Keratinocyte (primary cell): ENCODE results near the gene FANCI. TPM values are rescaled to one million over a fixed set of nuclear protein-coding genes. Genes with fewer than 3 reads are reported as not detected.

Source experiments
- DNase-seq: peaks from one replicate; pipeline ENCODE4 v3.0.0-alpha.2; 2011; ENCODE audit warnings: low read depth, missing footprints, low spot score
- FAIRE-seq: peaks from 2 replicates; lab custom pipeline; 2011; peaks lifted over from hg19 to GRCh38; lab: Jason Lieb, UNC
- H2AFZ ChIP-seq: 2 replicates; pipeline ENCODE4 v1.6.0; 2012; ENCODE audit warnings: low read length, control low read depth, inconsistent platforms; ENCODE audit not compliant: control insufficient read depth
- H3K27ac ChIP-seq: 2 replicates; pipeline ENCODE4 v1.5.1; 2011; ENCODE audit warnings: low read length; ENCODE audit not compliant: control insufficient read depth, insufficient read depth
- H3K27me3 ChIP-seq: 3 replicates; pipeline ENCODE4 v1.6.0; 2011; ENCODE audit warnings: low read length; ENCODE audit not compliant: control insufficient read depth, insufficient read depth; ENCODE audit errors: extremely low read depth
- H3K36me3 ChIP-seq, 2 experiments: 2 replicates in 1 of 2; 3 replicates in 1 of 2; pipeline ENCODE4 v1.5.1; 2011; ENCODE audit warnings: low read length in 2 of 2, mild to moderate bottlenecking in 1 of 2; ENCODE audit not compliant: control insufficient read depth in 2 of 2, insufficient read depth in 2 of 2; ENCODE audit errors: extremely low read depth in 1 of 2
- H3K4me1 ChIP-seq: 3 replicates; pipeline ENCODE4 v1.5.1; 2011; ENCODE audit warnings: low read length; ENCODE audit not compliant: control insufficient read depth, insufficient read depth; ENCODE audit errors: extremely low read depth
- H3K4me2 ChIP-seq: 3 replicates; pipeline ENCODE4 v1.6.0; 2011; ENCODE audit warnings: low read depth, low read length; ENCODE audit not compliant: control insufficient read depth, insufficient read depth; ENCODE audit errors: extremely low read depth
- H3K4me3 ChIP-seq, 3 experiments: fragments of 200-600 bp in 1 of 3; sonication (generic) in 1 of 3; 2 replicates in 2 of 3; 3 replicates in 1 of 3; pipeline ENCODE4 v1.5.1; 2011 to 2016; ENCODE audit warnings: low read length in 3 of 3, mild to moderate bottlenecking in 3 of 3, control low read depth in 2 of 3, inconsistent platforms in 1 of 3, low read depth in 1 of 3, mixed read lengths in 1 of 3, mixed run types in 1 of 3, moderate library complexity in 1 of 3; ENCODE audit not compliant: control insufficient read depth in 2 of 3, insufficient read depth in 2 of 3; ENCODE audit errors: extremely low read depth in 1 of 3
- H3K79me2 ChIP-seq: 2 replicates; pipeline ENCODE4 v1.6.0; 2012; ENCODE audit warnings: low read length; ENCODE audit not compliant: control insufficient read depth, insufficient read depth
- H3K9ac ChIP-seq: 3 replicates; pipeline ENCODE4 v1.6.0; 2011; ENCODE audit warnings: low read length; ENCODE audit not compliant: control insufficient read depth, insufficient read depth; ENCODE audit errors: extremely low read depth
- H3K9me1 ChIP-seq: 3 replicates; pipeline ENCODE4 v1.6.0; 2011; ENCODE audit warnings: low read length; ENCODE audit not compliant: control insufficient read depth, insufficient read depth; ENCODE audit errors: extremely low read depth
- H3K9me3 ChIP-seq: 2 replicates; pipeline ENCODE4 v1.5.1; 2012; ENCODE audit warnings: low read depth, low read length; ENCODE audit not compliant: control insufficient read depth
- H4K20me1 ChIP-seq: 3 replicates; pipeline ENCODE4 v1.6.0; 2011; ENCODE audit warnings: low read length; ENCODE audit not compliant: control insufficient read depth, insufficient read depth; ENCODE audit errors: extremely low read depth
- CTCF ChIP-seq, 3 experiments: IDR thresholded peaks in 1 of 3; conservative IDR thresholded peaks in 1 of 3; optimal IDR thresholded peaks in 1 of 3; 2 replicates in 2 of 3; 3 replicates in 1 of 3; pipeline versions ENCODE3 to v1.5.1; 2011; ENCODE audit warnings: low read length in 3 of 3, mild to moderate bottlenecking in 3 of 3, moderate library complexity in 2 of 3, control low read depth in 1 of 3, inconsistent platforms in 1 of 3; ENCODE audit not compliant: insufficient read depth in 2 of 3; ENCODE audit errors: extremely low read depth in 1 of 3
- EZH2 ChIP-seq: IDR thresholded peaks from one replicate; pipeline ENCODE4 v1.6.1; 2012; ENCODE audit warnings: inconsistent platforms, mild to moderate bottlenecking, low read length, moderate library complexity
- dilution Hi-C: fragments of 300-500 bp; cut with MboI; formaldehyde crosslinking; loops from one replicate; pipeline ENCODE4 v1.7.0; 2020; ENCODE audit warnings: low sequenced_read_pairs; ENCODE audit not compliant: extremely low pct_ligation_motif_present
- polyA plus RNA-seq, 5 experiments: library from polyadenylated mRNA; depleted of rRNA in 3 of 5; stranded (reverse) in 3 of 5; stranded (forward) in 1 of 5; unstranded in 1 of 5; fragments of >200 nt; gene quantifications; 1 replicate in 1 of 5; 2 replicates in 3 of 5; 3 replicates in 1 of 5; pipeline versions ENCODE4 v1.2.1 to v1.2.3, GENCODE V29; 2011 to 2012; ENCODE audit warnings: missing spikeins in 2 of 5, low read depth in 1 of 5, low replicate concordance in 1 of 5

The FANCI gene
- polyA plus RNA-seq, 1 donor (not counting 4 experiments of a cell fraction or from before 2014, with no cell fraction given), result 21.8 TPM

GRCh38 chr15:89363133-89363532 is 119.4 kb downstream of the FANCI start:
- Histone ChIP-seq H3K4me2 (no peak overlapping the region), H4K20me1 (peaks cover 6% of the 10 kb centered on the region), H3K4me1 (peaks cover 2% of the 10 kb centered on the region), H3K9me3 (no peaks in the 10 kb centered on the region), H3K9ac (no peak overlapping the region), H3K79me2 (no peaks in the 10 kb centered on the region), H2AFZ (no peak overlapping the region), H3K9me1 (no peaks in the 10 kb centered on the region), H3K27ac (no peak overlapping the region), H3K4me3 (no peak overlapping the region), H3K27me3 (peaks cover 96% of the 10 kb centered on the region), H3K36me3 (no peaks in the 10 kb centered on the region)
- DNase-seq (no peak), FAIRE-seq (no peak)
- dilution Hi-C loops, result no loop called here
- no peak for TF ChIP-seq CTCF (optimal IDR thresholded peaks at IDR 0.05 in 1 of 3, IDR thresholded peaks at IDR 0.05 in 1 of 3, conservative IDR thresholded peaks at IDR 0.05 in 1 of 3; ENCODE audit: extremely low read depth in 1 of 3, insufficient read depth in 2 of 3, low read length in 3 of 3)
- no peak for TF ChIP-seq EZH2

DNA sequence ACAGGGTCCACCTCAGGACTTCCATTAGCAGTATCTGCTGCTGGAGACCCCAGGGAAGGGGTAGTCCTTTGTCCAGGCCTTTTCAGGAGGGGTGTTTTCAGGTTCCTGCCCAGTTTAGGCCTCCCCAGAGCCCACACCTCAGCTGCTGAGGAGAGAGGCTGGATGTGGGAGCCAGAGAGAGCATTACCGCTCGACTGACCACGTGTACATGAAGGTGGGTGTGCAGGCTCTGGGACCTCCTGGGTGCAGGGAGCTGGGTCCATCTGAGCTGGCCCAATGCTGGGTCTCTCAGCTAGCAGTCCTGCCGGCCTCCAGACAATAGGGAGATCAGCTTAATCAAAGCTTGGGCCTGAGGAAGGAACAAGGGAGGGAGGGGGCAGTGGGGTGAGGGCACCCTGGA is 120.0 kb downstream of the FANCI start:
- dilution Hi-C loops, result no loop called here
- H3K27me3 ChIP-seq, result peaks cover 98% of the 10 kb centered on the region
- no peak overlapping the region for H3K4me3 ChIP-seq
- DNase-seq, result no peak
- peaks cover 6% of the 10 kb centered on the region for H4K20me1 ChIP-seq
- no peak overlapping the region for H2AFZ ChIP-seq
- H3K9ac ChIP-seq, result no peak overlapping the region
- H3K9me3 ChIP-seq, result no peaks in the 10 kb centered on the region
- no peaks in the 10 kb centered on the region for H3K9me1 ChIP-seq
- no peak overlapping the region for H3K4me2 ChIP-seq
- TF ChIP-seq CTCF (optimal IDR thresholded peaks at IDR 0.05 in 1 of 3, IDR thresholded peaks at IDR 0.05 in 1 of 3, conservative IDR thresholded peaks at IDR 0.05 in 1 of 3; ENCODE audit: extremely low read depth in 1 of 3, insufficient read depth in 2 of 3, low read length in 3 of 3), result no peak
- no peak for TF ChIP-seq EZH2
- H3K27ac ChIP-seq, result no peak overlapping the region
- no peaks in the 10 kb centered on the region for H3K4me1 ChIP-seq
- H3K36me3 ChIP-seq, result no peaks in the 10 kb centered on the region
- no peaks in the 10 kb centered on the region for H3K79me2 ChIP-seq
- no peak for FAIRE-seq
